Calu3 (cell line): ENCODE results near the gene ANKAR. TPM values are rescaled to one million over a fixed set of nuclear protein-coding genes. Genes with fewer than 3 reads are reported as not detected.

Experiments used
- Bru-seq: library from RNA; stranded (reverse); fragments of 400-500 nt; gene quantifications from one replicate; lab custom pipeline; 2021; lab: Mats Ljungman, UMichigan
- BruChase-seq, 2 experiments: library from RNA; stranded (reverse); fragments of 400-500 nt; gene quantifications; one replicate each; lab custom pipeline; 2021; lab: Mats Ljungman, UMichigan
- BruUV-seq: library from RNA; stranded (reverse); fragments of 400-500 nt; replicated peaks from 2 replicates; lab custom pipeline; 2021; lab: Mats Ljungman, UMichigan
- CTCF ChIA-PET: fragments of 300-600 bp; sonication (Branson Sonifier 250); formaldehyde crosslinking; loops from one replicate; lab custom pipeline; 2022; ENCODE audit warnings: antibody characterized with exemption; lab: Charles Lee
- DNase-seq: peaks from one replicate; pipeline ENCODE4 v3.0.0; 2022
- H3K27ac Mint-ChIP-seq: one replicate; pipeline ENCODE4 v1.8.0; 2022; ENCODE audit warnings: mixed read lengths; ENCODE audit not compliant: unreplicated experiment
- H3K27me3 Mint-ChIP-seq: one replicate; pipeline ENCODE4 v1.8.0; 2022; ENCODE audit warnings: mixed read lengths; ENCODE audit not compliant: unreplicated experiment
- H3K36me3 Mint-ChIP-seq: one replicate; pipeline ENCODE4 v1.8.0; 2022; ENCODE audit warnings: mild to moderate bottlenecking, moderate library complexity, mixed read lengths; ENCODE audit not compliant: insufficient read depth, unreplicated experiment
- H3K4me1 Mint-ChIP-seq: one replicate; pipeline ENCODE4 v1.8.0; 2022; ENCODE audit warnings: mild to moderate bottlenecking, low read depth, mixed read lengths; ENCODE audit not compliant: unreplicated experiment
- H3K4me3 Mint-ChIP-seq: one replicate; pipeline ENCODE4 v1.8.0; 2022; ENCODE audit warnings: mild to moderate bottlenecking, low read depth, moderate library complexity, mixed read lengths; ENCODE audit not compliant: unreplicated experiment
- H3K9me3 Mint-ChIP-seq: one replicate; pipeline ENCODE4 v1.8.0; 2022; ENCODE audit warnings: low read depth, mixed read lengths; ENCODE audit not compliant: unreplicated experiment
- intact Hi-C: fragments of 100-400 bp; cut with micrococcal nuclease; formaldehyde crosslinking; loops from one replicate; pipeline ENCODE4 v1.10.0; 2022; ENCODE audit not compliant: unreplicated experiment
- long read RNA-seq: library from polyadenylated mRNA; stranded (forward); transcript quantifications from one replicate; pipeline ENCODE4 v2.0.0, GENCODE V29; 2022
- total RNA-seq: library from RNA; stranded (reverse); gene quantifications from 2 replicates; pipeline ENCODE4 v1.2.3, GENCODE V29; 2022
- TF ChIP-seq, protein P1 (sequence below): fragments of 200-600 bp; IDR thresholded peaks from one replicate; pipeline ENCODE4 v1.8.0; 2022; ENCODE audit warnings: antibody characterized with exemption; ENCODE audit not compliant: unreplicated experiment

Gene ANKAR, protein sequence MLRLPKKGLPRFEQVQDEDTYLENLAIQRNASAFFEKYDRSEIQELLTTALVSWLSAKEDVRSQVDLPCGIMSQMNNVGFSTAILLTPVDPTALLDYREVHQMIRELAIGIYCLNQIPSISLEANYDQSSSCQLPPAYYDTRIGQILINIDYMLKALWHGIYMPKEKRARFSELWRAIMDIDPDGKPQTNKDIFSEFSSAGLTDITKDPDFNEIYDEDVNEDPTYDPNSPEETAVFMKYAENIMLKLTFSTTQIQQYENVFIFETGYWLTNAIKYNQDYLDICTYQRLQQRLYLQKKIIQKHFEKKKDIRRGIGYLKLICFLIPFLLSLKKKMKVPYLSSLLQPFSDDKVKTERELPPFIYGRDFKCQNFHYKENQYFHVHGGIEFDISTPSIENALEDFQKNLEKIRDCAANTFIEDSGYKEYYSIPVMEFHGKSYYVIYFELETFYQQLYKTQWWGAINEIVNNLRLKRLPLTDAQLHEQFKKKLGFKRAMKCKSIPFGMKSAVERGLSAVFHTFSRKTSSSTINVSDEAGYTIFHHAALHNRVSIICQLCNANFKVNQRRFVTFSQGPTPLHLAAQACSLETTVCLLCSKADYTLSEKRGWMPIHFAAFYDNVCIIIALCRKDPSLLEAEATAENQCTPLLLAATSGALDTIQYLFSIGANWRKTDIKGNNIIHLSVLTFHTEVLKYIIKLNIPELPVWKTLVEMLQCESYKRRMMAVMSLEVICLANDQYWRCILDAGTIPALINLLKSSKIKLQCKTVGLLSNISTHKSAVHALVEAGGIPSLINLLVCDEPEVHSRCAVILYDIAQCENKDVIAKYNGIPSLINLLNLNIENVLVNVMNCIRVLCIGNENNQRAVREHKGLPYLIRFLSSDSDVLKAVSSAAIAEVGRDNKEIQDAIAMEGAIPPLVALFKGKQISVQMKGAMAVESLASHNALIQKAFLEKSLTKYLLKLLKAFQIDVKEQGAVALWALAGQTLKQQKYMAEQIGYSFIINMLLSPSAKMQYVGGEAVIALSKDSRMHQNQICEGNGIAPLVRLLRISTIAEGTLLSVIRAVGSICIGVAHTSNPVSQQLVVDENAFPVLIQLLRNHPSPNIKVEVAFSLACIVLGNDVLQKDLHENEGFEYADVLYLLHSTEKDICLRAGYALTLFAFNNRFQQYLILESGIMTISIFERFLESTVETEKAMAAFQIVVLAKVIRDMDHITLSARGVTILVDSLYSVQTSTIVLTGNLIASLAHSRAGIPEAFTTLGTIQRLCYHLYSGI (N-terminal part only)
- total RNA-seq, result 2.1 and 6.3 TPM in 2 replicates
- percentile 59 among the genes with signal in this experiment for Bru-seq, nascent RNA
- BruChase-seq, experiment 1, labeled RNA remaining after a 6-hour chase, result percentile 47 among the genes with signal in this experiment
- percentile 53 among the genes with signal in this experiment for BruChase-seq, experiment 2, labeled RNA remaining after a 2-hour chase
- long read RNA-seq, partial matches to known transcripts, result 0 of 5 reads
- long read RNA-seq, other reads (novel, unspliced or antisense), result 5 of 5 reads

DNA sequence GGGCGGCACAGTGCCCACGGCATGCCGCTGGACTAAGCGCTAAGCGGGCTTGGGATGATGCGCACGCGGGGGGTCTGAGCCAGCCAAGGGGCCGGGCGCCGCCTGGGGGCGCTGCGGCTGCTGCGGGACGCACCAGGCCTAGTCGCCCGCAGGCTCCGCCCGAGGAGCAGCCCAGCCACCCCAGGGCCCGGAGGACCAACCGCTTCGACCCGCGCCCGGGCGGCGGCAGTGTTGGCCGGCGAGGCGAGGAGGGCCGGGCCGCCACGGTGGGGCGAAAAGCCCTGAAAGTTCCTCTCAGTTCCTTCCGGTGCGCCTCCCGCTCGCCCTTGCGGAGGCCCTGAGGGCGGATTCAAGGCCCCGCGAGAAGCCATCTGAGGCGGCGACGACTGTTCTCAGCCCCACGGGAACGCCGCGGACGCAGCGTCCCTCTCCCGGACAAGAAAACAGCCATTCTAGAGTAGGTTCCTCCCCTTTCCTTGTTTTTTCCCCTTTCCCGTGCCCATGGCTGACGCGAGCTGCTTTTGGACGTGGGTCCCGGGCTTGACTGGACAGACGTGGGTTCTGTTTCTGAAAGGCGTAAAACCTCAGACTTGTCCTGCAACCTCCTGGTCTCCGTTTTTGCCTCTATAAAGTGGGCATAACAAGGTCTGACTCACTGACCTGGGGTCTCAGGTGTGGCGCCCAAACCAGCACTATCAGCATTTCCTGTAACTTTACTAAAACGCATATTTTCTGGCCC, at the start of gene ANKAR:
ANKAR (plus strand) TSS at position 297 of the 739 bp plus-strand sequence. CDS start 1,821 bp downstream, outside the sequence.
- TSS peak; percentile 31 for BruUV-seq
- peak; percentile 93 for DNase-seq
- H3K27me3 Mint-ChIP-seq, result no peaks in the 10 kb centered on the region

DNA sequence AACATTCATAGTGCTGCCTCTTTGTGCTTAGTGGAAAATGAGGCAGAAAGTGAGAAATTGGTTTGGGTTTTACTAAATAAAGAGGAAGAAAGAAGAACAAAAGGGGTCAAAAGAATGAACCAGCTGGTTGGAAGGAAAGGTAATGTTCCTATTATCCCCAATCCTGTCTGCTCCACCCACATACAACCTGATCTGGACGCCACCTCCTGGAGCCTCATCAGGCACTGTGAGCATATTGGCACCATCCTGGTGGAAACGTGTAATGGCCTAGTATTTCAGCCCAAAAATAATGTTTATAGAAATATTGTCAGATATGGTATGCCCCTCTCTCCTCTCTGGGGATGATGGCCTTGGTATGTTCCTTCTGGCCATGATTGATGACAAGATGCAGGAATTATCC, 48.8 kb upstream of the ANKAR start:
- TF ChIP-seq, protein P1, sequence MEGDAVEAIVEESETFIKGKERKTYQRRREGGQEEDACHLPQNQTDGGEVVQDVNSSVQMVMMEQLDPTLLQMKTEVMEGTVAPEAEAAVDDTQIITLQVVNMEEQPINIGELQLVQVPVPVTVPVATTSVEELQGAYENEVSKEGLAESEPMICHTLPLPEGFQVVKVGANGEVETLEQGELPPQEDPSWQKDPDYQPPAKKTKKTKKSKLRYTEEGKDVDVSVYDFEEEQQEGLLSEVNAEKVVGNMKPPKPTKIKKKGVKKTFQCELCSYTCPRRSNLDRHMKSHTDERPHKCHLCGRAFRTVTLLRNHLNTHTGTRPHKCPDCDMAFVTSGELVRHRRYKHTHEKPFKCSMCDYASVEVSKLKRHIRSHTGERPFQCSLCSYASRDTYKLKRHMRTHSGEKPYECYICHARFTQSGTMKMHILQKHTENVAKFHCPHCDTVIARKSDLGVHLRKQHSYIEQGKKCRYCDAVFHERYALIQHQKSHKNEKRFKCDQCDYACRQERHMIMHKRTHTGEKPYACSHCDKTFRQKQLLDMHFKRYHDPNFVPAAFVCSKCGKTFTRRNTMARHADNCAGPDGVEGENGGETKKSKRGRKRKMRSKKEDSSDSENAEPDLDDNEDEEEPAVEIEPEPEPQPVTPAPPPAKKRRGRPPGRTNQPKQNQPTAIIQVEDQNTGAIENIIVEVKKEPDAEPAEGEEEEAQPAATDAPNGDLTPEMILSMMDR, result no peak
- Mint-ChIP-seq H3K27ac (no peak overlapping the region), H3K4me1 (peaks cover 19% of the 10 kb centered on the region), H3K36me3 (no peaks in the 10 kb centered on the region), H3K9me3 (no peaks in the 10 kb centered on the region), H3K4me3 (no peak overlapping the region), H3K27me3 (no peaks in the 10 kb centered on the region)
- BruUV-seq, result no TSS peak
- intact Hi-C loops, result no loop called here
- CTCF ChIA-PET, result no interaction called here
- DNase-seq, result no peak

More for the DNA sequence above, at the start of gene ANKAR:
- intact Hi-C loops, result no loop called here
- TF ChIP-seq, protein P1, result peak; percentile 75
- Mint-ChIP-seq H3K27ac (peak within 1 kb of the TSS; percentile 79), H3K9me3 (peaks cover 5% of the 10 kb centered on the region), H3K4me1 (no peaks in the 10 kb centered on the region), H3K4me3 (peak within 1 kb of the TSS; percentile 77), H3K36me3 (peaks cover 9% of the 10 kb centered on the region)
- CTCF ChIA-PET, result no interaction called here

DNA sequence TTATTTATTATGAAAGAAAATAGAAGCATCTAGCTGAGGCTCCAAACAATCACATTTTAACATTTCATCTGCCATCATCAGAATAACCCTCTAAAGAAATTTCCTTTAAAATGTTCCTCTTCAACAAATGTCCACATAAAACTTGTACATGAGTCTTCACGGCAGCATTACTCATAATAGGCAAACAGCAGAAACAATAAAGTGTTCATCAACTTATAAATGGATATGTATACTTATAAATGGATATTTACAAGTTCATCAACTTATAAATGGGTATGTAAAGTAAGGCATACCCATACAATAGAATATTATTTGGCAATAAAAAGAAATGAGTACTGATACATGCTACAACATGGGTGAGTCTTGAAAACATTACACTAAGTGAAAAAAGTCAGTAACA, 46.7 kb upstream of the ANKAR start:
- H3K36me3 Mint-ChIP-seq, result no peaks in the 10 kb centered on the region
- CTCF ChIA-PET, result no interaction called here
- no peak for DNase-seq
- H3K4me3 Mint-ChIP-seq, result no peak overlapping the region
- H3K27me3 Mint-ChIP-seq, result no peaks in the 10 kb centered on the region
- intact Hi-C loops, result no loop called here
- peaks cover 19% of the 10 kb centered on the region for H3K4me1 Mint-ChIP-seq
- H3K27ac Mint-ChIP-seq, result no peak overlapping the region
- no TSS peak for BruUV-seq
- no peaks in the 10 kb centered on the region for H3K9me3 Mint-ChIP-seq
- TF ChIP-seq, protein P1, result no peak
